ENCODE measurements around the gene CSRP2.
A peak's percentile ranks its signal among the peaks of the same experiment; 100 is the strongest.

CSRP2 gene

DNA sequence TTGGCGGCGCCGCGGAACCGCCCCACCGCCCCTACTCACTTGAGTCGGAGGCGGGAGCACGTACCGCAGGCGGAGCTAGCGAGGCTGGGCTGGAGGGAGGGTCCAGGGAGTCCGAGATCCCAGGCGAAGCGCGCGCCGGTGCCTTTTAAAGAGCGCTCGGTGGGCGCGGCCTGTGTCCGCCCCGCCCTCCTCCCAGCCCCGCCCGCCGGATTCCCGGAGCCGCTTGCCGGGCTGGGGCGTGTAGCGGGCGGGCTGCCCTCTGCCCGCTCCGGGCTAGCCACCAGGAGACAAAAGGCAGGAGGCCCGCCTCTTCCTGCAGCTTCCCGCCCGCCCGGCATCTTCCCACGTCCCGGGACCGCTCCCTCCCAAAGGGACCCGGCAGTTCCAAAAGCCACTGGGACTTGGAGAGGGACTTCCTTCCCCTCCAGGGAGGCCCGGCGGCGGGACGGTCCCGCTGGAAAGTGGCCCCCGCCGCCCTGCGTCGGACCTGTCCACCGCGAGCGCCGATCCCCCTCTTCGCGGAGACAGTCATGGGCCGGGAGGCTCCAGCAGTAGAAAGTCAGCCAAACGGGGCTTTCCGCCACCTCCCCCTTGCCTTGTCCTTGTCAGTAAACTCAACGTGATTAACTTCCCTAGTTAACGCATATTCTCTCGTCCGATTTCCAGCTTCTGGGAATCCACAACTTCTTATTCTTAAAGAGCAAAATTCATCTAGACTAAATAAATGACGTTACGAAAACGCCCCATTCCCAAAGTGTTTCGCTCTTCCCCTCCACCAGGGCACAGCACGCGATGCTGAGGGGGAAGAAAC is at the start of gene CSRP2:
Gene CSRP2 (minus strand): TSS at position 121 of the 811 bp plus-strand sequence. CDS start 12,759 bp downstream, outside the sequence.
- H3K4me3 Mint-ChIP-seq, result peak within 1 kb of the TSS; percentile 96
- no peaks in the 10 kb centered on the region for H3K27me3 Mint-ChIP-seq (ENCODE audit: low read depth, poor library complexity)
- peaks cover 11% of the 10 kb centered on the region for H3K36me3 Mint-ChIP-seq (ENCODE audit: low read depth)
- peak; percentile 96 for DNase-seq
- TF ChIP-seq, protein P1, sequence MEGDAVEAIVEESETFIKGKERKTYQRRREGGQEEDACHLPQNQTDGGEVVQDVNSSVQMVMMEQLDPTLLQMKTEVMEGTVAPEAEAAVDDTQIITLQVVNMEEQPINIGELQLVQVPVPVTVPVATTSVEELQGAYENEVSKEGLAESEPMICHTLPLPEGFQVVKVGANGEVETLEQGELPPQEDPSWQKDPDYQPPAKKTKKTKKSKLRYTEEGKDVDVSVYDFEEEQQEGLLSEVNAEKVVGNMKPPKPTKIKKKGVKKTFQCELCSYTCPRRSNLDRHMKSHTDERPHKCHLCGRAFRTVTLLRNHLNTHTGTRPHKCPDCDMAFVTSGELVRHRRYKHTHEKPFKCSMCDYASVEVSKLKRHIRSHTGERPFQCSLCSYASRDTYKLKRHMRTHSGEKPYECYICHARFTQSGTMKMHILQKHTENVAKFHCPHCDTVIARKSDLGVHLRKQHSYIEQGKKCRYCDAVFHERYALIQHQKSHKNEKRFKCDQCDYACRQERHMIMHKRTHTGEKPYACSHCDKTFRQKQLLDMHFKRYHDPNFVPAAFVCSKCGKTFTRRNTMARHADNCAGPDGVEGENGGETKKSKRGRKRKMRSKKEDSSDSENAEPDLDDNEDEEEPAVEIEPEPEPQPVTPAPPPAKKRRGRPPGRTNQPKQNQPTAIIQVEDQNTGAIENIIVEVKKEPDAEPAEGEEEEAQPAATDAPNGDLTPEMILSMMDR (IDR thresholded peaks at IDR 0.05), result peak; percentile 30
- peak within 1 kb of the TSS; percentile 97 for H3K27ac Mint-ChIP-seq
- H3K4me1 Mint-ChIP-seq, result peaks cover 65% of the 10 kb centered on the region
- peaks cover 4% of the 10 kb centered on the region for H3K9me3 Mint-ChIP-seq

DNA sequence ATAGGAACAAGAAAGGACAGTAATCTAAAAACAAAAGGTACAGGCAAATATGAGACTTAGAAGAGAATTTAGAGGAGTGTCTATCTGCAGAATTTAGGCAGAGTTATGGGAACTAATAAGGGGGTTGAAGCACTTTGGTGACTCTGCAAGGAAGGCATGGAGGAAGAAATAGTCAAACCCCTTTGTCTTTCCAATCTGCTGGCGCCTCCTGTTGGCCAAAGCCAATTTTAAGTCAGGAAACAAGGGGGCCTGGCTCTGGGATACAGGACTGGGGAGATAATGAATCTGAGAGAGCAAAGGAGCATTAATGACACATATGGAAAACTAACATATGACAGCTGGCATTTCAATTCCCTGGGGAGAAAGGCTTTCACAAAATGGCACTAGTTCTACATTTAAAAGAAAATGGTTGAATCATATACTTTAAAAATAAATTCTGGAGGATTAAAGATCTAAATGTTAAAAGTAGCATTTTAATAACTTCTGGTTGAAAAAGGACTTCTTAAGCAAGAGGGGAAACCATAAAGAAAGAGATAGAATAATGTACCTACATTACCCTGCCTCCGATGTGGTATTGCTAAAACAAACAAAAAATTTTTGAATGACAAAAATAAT is 48.5 kb upstream of the CSRP2 start:
- Mint-ChIP-seq H3K36me3 (ENCODE audit: low read depth) (no peaks in the 10 kb centered on the region), H3K27ac (no peak overlapping the region), H3K4me3 (no peak overlapping the region), H3K9me3 (peaks cover 8% of the 10 kb centered on the region), H3K27me3 (ENCODE audit: low read depth, poor library complexity) (no peaks in the 10 kb centered on the region), H3K4me1 (peaks cover 31% of the 10 kb centered on the region)
- TF ChIP-seq, protein P1 (IDR thresholded peaks at IDR 0.05), result peak; percentile 42
- DNase-seq, result peak; percentile 46

DNA sequence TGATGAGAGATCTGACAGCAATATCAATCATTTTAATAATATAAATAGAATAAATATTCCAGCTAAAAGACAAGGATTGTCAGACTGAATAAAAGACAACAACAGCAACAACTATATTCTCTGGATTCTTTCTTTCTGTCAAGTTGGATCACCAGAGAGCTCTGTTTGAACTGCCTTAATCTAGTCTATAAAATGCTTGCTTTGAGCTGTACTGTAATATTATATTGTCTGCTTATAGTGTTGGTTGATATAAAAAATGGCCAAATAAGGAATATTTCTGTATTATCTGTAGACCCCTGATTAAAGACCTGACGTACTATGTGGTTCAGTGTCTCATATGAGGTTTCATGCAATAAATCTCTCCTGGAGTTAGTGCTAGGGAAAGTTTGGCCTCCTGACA is 46.3 kb upstream of the CSRP2 start:
- H3K4me1 Mint-ChIP-seq, result peaks cover 40% of the 10 kb centered on the region
- DNase-seq, result no peak
- no peaks in the 10 kb centered on the region for H3K36me3 Mint-ChIP-seq (ENCODE audit: low read depth)
- H3K4me3 Mint-ChIP-seq, result no peak overlapping the region
- TF ChIP-seq, protein P1 (IDR thresholded peaks at IDR 0.05), result no peak
- H3K27me3 Mint-ChIP-seq (ENCODE audit: low read depth, poor library complexity), result peaks cover 3% of the 10 kb centered on the region
- no peak overlapping the region for H3K27ac Mint-ChIP-seq
- H3K9me3 Mint-ChIP-seq, result peaks cover 3% of the 10 kb centered on the region

DNA sequence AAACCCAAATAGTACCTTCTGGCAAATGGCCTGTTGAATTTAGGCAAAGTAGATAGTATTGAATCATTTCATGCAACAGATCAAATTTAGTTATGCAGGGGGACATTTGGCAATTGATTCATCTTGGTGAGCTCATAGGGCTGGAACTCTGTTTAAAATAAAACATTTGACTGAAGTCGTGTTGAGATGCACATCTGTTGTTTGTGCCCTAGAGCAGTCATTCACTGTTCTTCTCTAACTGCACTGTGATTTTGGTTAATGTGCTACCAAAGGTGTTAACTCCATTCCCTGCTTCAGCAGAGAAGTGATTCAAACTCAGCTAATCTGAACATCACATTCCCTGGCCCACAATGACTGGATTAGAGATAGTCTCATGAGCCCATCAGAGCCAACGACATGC is 44.0 kb upstream of the CSRP2 start:
- TF ChIP-seq, protein P1 (IDR thresholded peaks at IDR 0.05), result no peak
- DNase-seq, result no peak
- Mint-ChIP-seq H3K4me3 (no peak overlapping the region), H3K27me3 (ENCODE audit: low read depth, poor library complexity) (peaks cover 9% of the 10 kb centered on the region), H3K4me1 (peaks cover 32% of the 10 kb centered on the region), H3K36me3 (ENCODE audit: low read depth) (no peaks in the 10 kb centered on the region), H3K9me3 (no peaks in the 10 kb centered on the region), H3K27ac (no peak overlapping the region)

DNA sequence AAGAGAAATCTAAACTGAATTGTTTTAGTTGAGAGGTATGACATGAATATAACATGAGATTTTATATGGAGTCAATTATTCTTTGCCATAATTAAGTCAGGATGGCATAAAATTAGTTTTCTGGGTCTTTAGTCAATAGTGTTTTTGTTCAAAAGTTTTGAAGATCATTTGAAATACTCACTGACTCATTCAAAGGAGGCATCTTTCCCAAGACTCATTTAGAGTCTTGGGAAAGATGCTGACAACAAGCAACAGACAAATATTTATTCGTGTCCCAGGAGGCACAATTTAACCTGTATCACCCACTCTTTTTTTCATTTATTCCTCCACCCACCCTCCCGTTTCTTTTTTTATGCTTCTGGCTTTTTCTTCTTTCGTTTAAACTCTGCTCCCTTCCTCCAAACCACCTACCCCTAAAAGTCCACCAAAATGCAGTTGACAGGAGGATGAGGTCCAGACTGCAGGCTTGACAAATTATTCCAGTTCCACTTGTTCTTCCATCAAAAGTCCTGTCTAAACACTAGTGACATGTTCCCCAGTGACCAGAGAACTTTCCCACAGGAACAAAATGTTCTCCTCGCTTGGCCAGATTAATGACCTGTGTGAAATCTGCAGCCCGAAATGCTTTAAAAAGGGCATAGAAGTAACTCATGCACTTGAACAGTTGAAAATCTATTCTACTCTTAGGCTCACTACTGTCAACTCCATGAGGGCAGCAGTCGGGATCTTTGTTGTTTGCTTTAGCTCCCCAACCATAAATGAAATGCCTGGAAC is 43.3 kb upstream of the CSRP2 start:
- Mint-ChIP-seq H3K4me1 (peaks cover 28% of the 10 kb centered on the region), H3K36me3 (ENCODE audit: low read depth) (no peaks in the 10 kb centered on the region), H3K27me3 (ENCODE audit: low read depth, poor library complexity) (peaks cover 9% of the 10 kb centered on the region), H3K9me3 (no peaks in the 10 kb centered on the region), H3K27ac (no peak overlapping the region), H3K4me3 (no peak overlapping the region)
- TF ChIP-seq, protein P1 (IDR thresholded peaks at IDR 0.05), result no peak
- DNase-seq, result no peak
